GM21717 (cell line): ENCODE results near the gene OR2T5.
"Not testable (repeated sequence)": the region's sequence is repeated elsewhere in the genome, so short reads cannot be mapped to it uniquely, and the experiment has no call there.

ENCODE experiments used
- ATAC-seq: cut with Tn5 transposase; IDR thresholded peaks from one replicate; pipeline ENCODE4 v1.9.1; 2021; ENCODE audit warnings: mild to moderate bottlenecking, moderate library complexity; ENCODE audit not compliant: unreplicated experiment

OR2T5 gene

GRCh38 chr1:248488289-248488688 is at the start of gene OR2T5:
TSS of gene OR2T5 (plus strand) at chr1:248488589. CDS start at chr1:248488589, 0 bp downstream.
- ATAC-seq = not testable (repeated sequence)

GRCh38 chr1:248438668-248439067 is 49.7 kb upstream of the OR2T5 start:
- ATAC-seq = not testable (repeated sequence)

GRCh38 chr1:248439283-248439682 is 49.1 kb upstream of the OR2T5 start:
- not testable (repeated sequence) for ATAC-seq

GRCh38 chr1:248442500-248443277 is 45.7 kb upstream of the OR2T5 start:
- not testable (repeated sequence) for ATAC-seq

- ATAC-seq = not testable (repeated sequence)
These were observed 43.8 kb upstream of the OR2T5 start for GRCh38 chr1:248444603-248445002.

GRCh38 chr1:248445399-248445798 is 43.0 kb upstream of the OR2T5 start, which contains the start of gene OR2T2:
TSS of gene OR2T2 (plus strand) at chr1:248445637. CDS start at chr1:248452798, 7,161 bp downstream.
- not testable (repeated sequence) for ATAC-seq

GRCh38 chr1:248448409-248449074 is 39.8 kb upstream of the OR2T5 start:
- ATAC-seq = peak; percentile 62

GRCh38 chr1:248449821-248450465 is 38.4 kb upstream of the OR2T5 start:
- peak; percentile 6 for ATAC-seq

- ATAC-seq = peak; percentile 62
These were observed 37.8 kb upstream of the OR2T5 start for GRCh38 chr1:248450466-248451145.

- ATAC-seq = not testable (repeated sequence)
These were observed 34.8 kb upstream of the OR2T5 start for GRCh38 chr1:248453619-248454018.

- not testable (repeated sequence) for ATAC-seq
These were observed 33.3 kb upstream of the OR2T5 start for GRCh38 chr1:248455045-248455444.

- not testable (repeated sequence) for ATAC-seq
These were observed 31.8 kb upstream of the OR2T5 start for GRCh38 chr1:248456635-248457034.

- not testable (repeated sequence) for ATAC-seq
These were observed 29.3 kb upstream of the OR2T5 start for GRCh38 chr1:248459117-248459516.

- ATAC-seq = no peak
These were observed 17.2 kb upstream of the OR2T5 start for GRCh38 chr1:248471154-248471553.

- not testable (repeated sequence) for ATAC-seq
These were observed 16.3 kb upstream of the OR2T5 start for GRCh38 chr1:248472111-248472510.

- ATAC-seq = not testable (repeated sequence)
These were observed 15.3 kb upstream of the OR2T5 start, which contains the start of gene OR2T3 for GRCh38 chr1:248473051-248473450. TSS of gene OR2T3 (plus strand) at chr1:248473351. CDS start at chr1:248473351, 0 bp downstream.

- not testable (repeated sequence) for ATAC-seq
These were observed 12.7 kb upstream of the OR2T5 start for GRCh38 chr1:248475660-248476059.

- peak; percentile 87 for ATAC-seq
These were observed 6.5 kb upstream of the OR2T5 start for GRCh38 chr1:248481686-248482579.

GRCh38 chr1:248496661-248497060 is 8.3 kb downstream of the OR2T5 start:
- ATAC-seq = not testable (repeated sequence)
